ENCODE measurements around the gene LIPC.

The LIPC gene

DNA sequence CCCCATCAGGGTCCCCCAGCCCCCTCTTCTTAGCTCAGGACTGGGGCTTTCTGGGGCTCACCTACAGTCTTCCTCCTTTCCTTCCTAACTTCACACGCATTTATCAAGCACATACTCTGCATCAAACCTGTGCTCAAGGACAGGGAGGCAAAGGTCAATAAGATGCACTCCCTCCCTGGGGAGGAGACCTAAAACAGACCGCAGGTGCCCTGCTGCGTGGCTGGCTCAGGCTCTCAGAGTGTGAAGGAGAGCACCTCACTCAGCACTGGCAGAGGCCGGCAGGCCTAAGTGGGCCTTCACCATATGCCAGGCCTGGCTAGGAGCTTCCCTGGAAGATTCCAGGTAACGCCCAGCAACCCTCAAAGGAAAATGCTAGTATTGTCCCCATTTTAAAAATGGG, 16.5 kb downstream of the LIPC start:
- Histone ChIP-seq H3K9ac (ENCODE audit: low read depth, low read length) (no peak overlapping the region), H3K36me3 (ENCODE audit: control insufficient read depth, insufficient read depth, low read length) (no peaks in the 10 kb centered on the region), H3K4me1 (ENCODE audit: control insufficient read depth, insufficient read depth, low read length) (peaks cover 9% of the 10 kb centered on the region)

DNA sequence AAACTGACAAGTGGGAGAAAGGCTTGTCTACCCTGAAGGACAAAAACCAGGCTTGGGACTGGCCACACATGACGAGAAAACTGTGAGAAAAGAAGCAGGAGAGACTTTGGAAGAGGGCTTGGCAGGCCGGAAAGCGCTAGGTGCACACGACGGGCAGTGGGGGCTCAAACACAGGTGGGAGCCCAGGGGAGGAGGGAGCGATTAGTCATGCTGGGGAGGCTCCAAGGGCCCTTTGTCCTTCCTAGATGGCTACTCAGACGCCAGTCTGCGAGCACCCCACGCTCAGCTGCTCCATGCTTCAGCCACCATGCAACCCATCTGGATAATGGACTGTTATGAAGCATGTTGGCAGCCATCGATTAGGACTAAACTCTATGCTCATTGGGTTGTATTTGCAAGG, 17.1 kb downstream of the LIPC start:
- no peaks in the 10 kb centered on the region for H3K27me3 ChIP-seq (ENCODE audit: control insufficient read depth, insufficient read depth, low read length)
- peaks cover 6% of the 10 kb centered on the region for H3K4me1 ChIP-seq (ENCODE audit: control insufficient read depth, insufficient read depth, low read length)
- no peaks in the 10 kb centered on the region for H3K9me3 ChIP-seq (ENCODE audit: control insufficient read depth, insufficient read depth, low read length)
- no peak overlapping the region for H3K9ac ChIP-seq (ENCODE audit: low read depth, low read length)
- H3K4me3 ChIP-seq (ENCODE audit: low read depth, low read length): no peak overlapping the region
- H3K36me3 ChIP-seq (ENCODE audit: control insufficient read depth, insufficient read depth, low read length): no peaks in the 10 kb centered on the region

More for the DNA sequence above, 16.5 kb downstream of the LIPC start:
- H3K27me3 ChIP-seq (ENCODE audit: control insufficient read depth, insufficient read depth, low read length): no peaks in the 10 kb centered on the region
- no peak overlapping the region for H3K4me3 ChIP-seq (ENCODE audit: low read depth, low read length)
- H3K9me3 ChIP-seq (ENCODE audit: control insufficient read depth, insufficient read depth, low read length): no peaks in the 10 kb centered on the region

DNA sequence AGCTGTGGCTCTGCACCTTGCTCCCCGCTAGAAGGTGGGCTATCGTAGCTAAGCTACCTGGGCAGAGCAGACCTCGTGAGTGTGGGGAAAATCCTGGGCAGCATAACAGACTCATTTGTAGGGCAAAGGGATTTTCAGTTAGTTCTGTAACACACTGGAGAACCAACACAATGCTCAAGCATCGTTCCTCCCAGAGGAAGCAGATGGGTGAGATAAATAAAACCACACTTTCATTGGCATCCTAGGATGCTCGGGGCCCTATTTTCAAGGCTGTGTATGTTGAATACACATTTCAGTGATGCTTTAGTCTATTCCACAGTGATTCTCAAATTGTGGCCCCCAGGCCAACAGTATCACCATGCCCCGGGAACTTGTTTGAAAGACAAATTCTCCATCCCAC, 20.0 kb downstream of the LIPC start:
- Histone ChIP-seq H3K36me3 (ENCODE audit: control insufficient read depth, insufficient read depth, low read length) (no peaks in the 10 kb centered on the region), H3K9me3 (ENCODE audit: control insufficient read depth, insufficient read depth, low read length) (no peaks in the 10 kb centered on the region), H3K9ac (ENCODE audit: low read depth, low read length) (no peak overlapping the region), H3K4me1 (ENCODE audit: control insufficient read depth, insufficient read depth, low read length) (no peaks in the 10 kb centered on the region), H3K4me3 (ENCODE audit: low read depth, low read length) (no peak overlapping the region), H3K27me3 (ENCODE audit: control insufficient read depth, insufficient read depth, low read length) (no peaks in the 10 kb centered on the region)

DNA sequence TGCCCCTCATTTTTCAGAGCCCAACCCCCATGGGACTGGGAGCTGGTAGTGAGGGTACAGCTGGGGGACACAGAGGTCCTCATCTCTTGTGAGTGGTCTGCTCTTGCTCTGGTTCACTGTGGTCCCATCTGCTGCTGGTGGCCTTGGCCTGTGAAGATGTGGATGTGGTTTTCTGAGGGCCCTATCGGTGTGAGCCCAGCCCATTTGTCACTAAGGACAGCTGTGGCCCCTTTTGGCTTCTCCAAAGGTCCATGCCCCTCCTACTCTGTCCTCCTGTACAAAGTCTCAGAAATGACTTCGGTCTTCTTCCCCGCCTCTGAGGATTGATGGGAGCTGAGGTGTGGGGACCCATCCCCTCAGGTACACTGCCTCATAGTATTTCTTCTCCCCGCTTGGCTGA, 21.0 kb downstream of the LIPC start:
- no peak overlapping the region for H3K9ac ChIP-seq (ENCODE audit: low read depth, low read length)
- no peaks in the 10 kb centered on the region for H3K4me1 ChIP-seq (ENCODE audit: control insufficient read depth, insufficient read depth, low read length)
- H3K36me3 ChIP-seq (ENCODE audit: control insufficient read depth, insufficient read depth, low read length): no peaks in the 10 kb centered on the region
- no peak overlapping the region for H3K4me3 ChIP-seq (ENCODE audit: low read depth, low read length)
- no peaks in the 10 kb centered on the region for H3K9me3 ChIP-seq (ENCODE audit: control insufficient read depth, insufficient read depth, low read length)
- H3K27me3 ChIP-seq (ENCODE audit: control insufficient read depth, insufficient read depth, low read length): no peaks in the 10 kb centered on the region

DNA sequence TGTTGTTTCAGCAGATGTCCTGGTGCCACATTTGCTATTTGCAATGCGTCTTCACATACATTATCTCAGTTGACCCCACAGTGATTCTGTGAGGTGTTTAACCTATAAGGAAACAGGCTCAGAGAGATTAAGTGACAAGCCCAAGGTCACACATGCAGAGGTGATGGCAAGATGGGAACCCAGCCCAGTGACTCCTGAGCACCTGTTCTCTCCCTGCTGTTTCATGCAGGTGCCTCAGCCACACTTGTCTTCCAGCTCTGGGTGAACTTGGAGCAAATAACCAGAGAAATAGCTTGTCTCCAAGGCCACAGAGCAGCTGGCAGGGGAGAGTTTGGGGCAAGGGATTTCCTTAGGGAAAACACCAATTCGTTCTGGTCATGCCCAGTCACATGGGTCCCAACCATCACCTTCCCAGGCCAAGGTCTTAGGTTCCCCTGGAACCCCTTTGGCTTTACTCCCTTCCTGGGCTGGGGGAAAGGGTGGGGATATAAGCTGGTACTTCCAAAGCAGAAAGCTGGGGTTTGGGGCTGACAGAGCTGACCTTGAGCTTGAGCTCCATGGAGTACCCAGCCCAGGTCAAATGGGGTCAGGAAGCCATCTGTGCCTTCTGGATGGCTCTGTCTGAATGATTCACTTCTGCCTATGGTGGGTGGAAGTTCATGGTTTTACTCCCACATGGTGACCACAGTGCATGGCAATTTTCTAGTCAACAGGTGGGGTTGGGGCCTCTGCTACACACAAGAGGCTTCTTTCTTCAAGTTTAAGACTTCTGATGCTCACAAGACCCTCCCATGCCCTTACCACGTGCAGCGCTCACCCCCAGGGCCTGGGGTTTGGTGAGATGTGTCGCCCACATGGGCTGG, 22.4 kb downstream of the LIPC start:
- Histone ChIP-seq H3K9me3 (ENCODE audit: control insufficient read depth, insufficient read depth, low read length) (no peaks in the 10 kb centered on the region), H3K4me3 (ENCODE audit: low read depth, low read length) (no peak overlapping the region), H3K27me3 (ENCODE audit: control insufficient read depth, insufficient read depth, low read length) (no peaks in the 10 kb centered on the region), H3K4me1 (ENCODE audit: control insufficient read depth, insufficient read depth, low read length) (no peaks in the 10 kb centered on the region), H3K9ac (ENCODE audit: low read depth, low read length) (no peak overlapping the region), H3K36me3 (ENCODE audit: control insufficient read depth, insufficient read depth, low read length) (no peaks in the 10 kb centered on the region)

DNA sequence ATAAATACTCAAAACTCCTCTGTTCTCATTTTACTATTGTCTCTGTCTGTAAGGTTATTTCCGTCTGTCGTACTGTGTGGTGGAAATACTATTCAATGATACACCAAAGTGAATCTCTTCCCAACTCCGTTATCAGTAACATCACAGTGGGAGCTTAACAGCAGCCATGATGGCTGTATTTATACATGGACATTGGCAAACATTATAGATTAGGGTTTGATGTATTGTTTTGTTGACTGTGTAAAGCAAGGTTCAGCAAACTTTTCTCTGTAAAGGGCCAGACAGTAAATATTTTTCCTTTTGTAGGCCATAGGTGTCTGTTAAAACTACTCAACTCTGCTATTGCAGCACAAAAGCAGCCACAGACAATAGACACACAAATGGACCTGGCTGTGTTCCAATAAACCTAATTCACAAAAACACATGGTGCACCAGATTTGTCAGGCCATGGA, 23.2 kb downstream of the LIPC start:
- H3K36me3 ChIP-seq (ENCODE audit: control insufficient read depth, insufficient read depth, low read length): no peaks in the 10 kb centered on the region
- no peak overlapping the region for H3K4me3 ChIP-seq (ENCODE audit: low read depth, low read length)
- no peaks in the 10 kb centered on the region for H3K4me1 ChIP-seq (ENCODE audit: control insufficient read depth, insufficient read depth, low read length)
- H3K9ac ChIP-seq (ENCODE audit: low read depth, low read length): no peak overlapping the region
- H3K9me3 ChIP-seq (ENCODE audit: control insufficient read depth, insufficient read depth, low read length): no peaks in the 10 kb centered on the region
- H3K27me3 ChIP-seq (ENCODE audit: control insufficient read depth, insufficient read depth, low read length): no peaks in the 10 kb centered on the region

DNA sequence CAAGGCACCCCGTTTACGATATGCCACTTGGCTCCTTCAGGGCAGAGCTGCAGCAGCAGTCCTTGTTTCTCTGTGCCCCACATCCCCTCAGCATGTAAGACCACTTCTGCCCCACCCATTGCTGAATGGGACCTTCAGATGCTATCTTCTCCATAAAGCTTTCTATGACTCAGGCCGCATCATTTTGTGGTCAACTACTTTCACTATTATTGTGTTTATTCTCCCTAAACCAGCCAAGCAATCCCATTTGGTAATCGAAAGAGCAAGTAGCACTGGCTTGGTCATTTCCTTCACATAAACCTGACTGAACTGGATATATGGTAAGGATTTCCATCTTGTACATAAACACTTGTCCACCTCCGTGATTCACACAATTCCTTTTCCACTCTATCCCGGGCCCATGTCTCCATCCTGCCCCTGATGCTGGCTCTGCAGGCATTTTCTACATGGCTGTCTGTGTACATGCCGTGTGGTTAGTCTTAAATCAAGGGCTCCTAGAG, 25.7 kb downstream of the LIPC start:
- no peaks in the 10 kb centered on the region for H3K36me3 ChIP-seq (ENCODE audit: control insufficient read depth, insufficient read depth, low read length)
- no peaks in the 10 kb centered on the region for H3K4me1 ChIP-seq (ENCODE audit: control insufficient read depth, insufficient read depth, low read length)
- H3K27me3 ChIP-seq (ENCODE audit: control insufficient read depth, insufficient read depth, low read length): no peaks in the 10 kb centered on the region
- no peaks in the 10 kb centered on the region for H3K9me3 ChIP-seq (ENCODE audit: control insufficient read depth, insufficient read depth, low read length)
- H3K9ac ChIP-seq (ENCODE audit: low read depth, low read length): no peak overlapping the region
- H3K4me3 ChIP-seq (ENCODE audit: low read depth, low read length): no peak overlapping the region

DNA sequence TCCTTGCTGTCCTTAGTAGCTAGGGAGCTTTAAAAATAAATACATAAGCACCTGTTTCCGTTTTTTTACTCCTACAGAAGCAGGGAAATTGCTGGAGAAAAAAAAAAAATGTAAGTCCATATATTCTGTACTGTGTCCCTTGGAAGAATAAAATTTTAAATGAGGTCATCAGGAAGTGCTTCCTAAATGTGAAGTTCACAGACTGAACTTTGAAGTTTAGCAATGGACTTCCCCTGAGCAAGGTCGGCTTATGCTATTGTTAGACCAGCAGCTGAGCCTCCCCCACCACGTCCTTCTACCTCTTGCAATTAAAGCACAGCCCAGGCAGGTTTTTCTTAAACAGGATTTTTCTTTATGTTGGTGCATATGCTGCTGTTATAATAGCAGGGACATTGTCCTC, 26.3 kb downstream of the LIPC start:
- no peaks in the 10 kb centered on the region for H3K36me3 ChIP-seq (ENCODE audit: control insufficient read depth, insufficient read depth, low read length)
- no peak overlapping the region for H3K4me3 ChIP-seq (ENCODE audit: low read depth, low read length)
- H3K9ac ChIP-seq (ENCODE audit: low read depth, low read length): no peak overlapping the region
- H3K4me1 ChIP-seq (ENCODE audit: control insufficient read depth, insufficient read depth, low read length): no peaks in the 10 kb centered on the region
- no peaks in the 10 kb centered on the region for H3K9me3 ChIP-seq (ENCODE audit: control insufficient read depth, insufficient read depth, low read length)
- H3K27me3 ChIP-seq (ENCODE audit: control insufficient read depth, insufficient read depth, low read length): no peaks in the 10 kb centered on the region

DNA sequence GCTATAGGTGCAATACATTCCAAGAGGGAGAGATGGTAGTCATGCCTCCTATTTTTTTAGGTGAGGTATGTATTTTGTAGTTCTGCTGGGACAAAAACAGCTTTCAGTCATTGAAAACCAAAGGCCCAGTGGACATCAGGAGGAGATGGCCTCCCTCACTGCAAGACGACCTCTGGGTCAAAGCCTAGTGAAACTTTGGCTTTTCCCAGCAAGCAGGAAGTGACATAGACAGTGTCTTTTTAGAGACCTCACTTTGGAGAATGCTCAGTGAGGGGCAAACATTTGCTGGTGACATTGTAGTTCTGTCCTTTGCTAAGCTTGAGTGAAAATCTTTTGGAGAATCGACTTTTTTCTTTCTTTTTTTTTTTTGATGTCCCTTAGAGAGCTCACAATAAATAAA, 27.3 kb downstream of the LIPC start:
- Histone ChIP-seq H3K4me3 (ENCODE audit: low read depth, low read length) (no peak overlapping the region), H3K4me1 (ENCODE audit: control insufficient read depth, insufficient read depth, low read length) (no peaks in the 10 kb centered on the region), H3K9me3 (ENCODE audit: control insufficient read depth, insufficient read depth, low read length) (no peaks in the 10 kb centered on the region), H3K27me3 (ENCODE audit: control insufficient read depth, insufficient read depth, low read length) (no peaks in the 10 kb centered on the region), H3K9ac (ENCODE audit: low read depth, low read length) (no peak overlapping the region), H3K36me3 (ENCODE audit: control insufficient read depth, insufficient read depth, low read length) (no peaks in the 10 kb centered on the region)

DNA sequence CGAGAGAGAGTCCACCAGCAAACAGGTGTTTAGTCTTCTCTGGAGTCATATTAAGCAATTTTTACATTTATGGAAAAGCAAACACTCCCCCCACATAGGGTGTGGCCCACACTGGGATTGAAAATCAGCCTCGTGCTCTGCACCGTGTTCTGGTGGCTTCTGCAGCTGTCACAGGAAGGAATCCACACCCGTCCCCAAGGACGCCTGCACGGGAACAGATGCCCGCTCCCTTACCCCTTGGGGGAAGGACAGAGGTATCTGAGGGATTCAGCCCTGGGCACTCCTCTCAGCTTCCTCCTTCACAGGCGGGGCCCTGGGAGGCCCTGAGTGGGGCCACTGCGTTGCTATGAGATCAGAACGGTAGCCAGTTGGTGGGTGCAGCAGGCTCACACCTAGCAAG, 27.8 kb downstream of the LIPC start:
- H3K9ac ChIP-seq (ENCODE audit: low read depth, low read length): no peak overlapping the region
- H3K4me1 ChIP-seq (ENCODE audit: control insufficient read depth, insufficient read depth, low read length): no peaks in the 10 kb centered on the region
- no peaks in the 10 kb centered on the region for H3K27me3 ChIP-seq (ENCODE audit: control insufficient read depth, insufficient read depth, low read length)

DNA sequence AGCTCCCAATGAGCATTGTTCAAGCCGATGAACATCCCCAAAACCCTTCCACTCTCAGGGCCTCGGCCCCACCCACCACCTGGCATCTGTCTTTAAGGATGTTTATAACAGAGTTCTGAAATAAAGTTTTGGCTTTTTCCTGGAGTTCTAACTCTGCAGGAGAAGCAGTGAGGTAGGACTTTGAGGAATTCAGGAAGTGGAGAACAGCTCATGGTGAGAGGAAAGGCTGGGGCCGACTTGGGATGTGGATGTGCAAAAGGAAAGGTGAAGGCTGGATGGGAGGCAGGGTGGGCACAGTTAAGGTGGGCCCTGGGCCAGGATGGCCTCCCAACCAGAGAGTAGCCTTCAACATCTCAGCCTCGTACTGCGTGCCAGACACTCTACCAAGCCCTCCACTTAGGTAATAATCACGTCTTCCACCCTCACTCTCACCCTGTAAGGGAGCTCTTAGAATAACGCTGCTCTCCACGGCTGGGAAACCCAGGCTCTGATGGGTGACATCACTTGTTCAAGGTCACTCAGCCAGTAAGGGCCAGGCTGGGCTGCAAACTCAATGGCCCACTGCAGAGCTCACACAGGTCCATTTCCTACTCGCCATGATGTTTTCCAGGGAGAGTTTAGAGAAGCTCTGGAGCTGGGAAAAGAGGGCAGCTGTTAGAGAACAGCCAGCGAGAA, 28.5 kb downstream of the LIPC start:
- no peaks in the 10 kb centered on the region for H3K36me3 ChIP-seq (ENCODE audit: control insufficient read depth, insufficient read depth, low read length)
- H3K9me3 ChIP-seq (ENCODE audit: control insufficient read depth, insufficient read depth, low read length): no peaks in the 10 kb centered on the region
- H3K9ac ChIP-seq (ENCODE audit: low read depth, low read length): no peak overlapping the region
- H3K4me1 ChIP-seq (ENCODE audit: control insufficient read depth, insufficient read depth, low read length): no peaks in the 10 kb centered on the region
- H3K4me3 ChIP-seq (ENCODE audit: low read depth, low read length): no peak overlapping the region
- no peaks in the 10 kb centered on the region for H3K27me3 ChIP-seq (ENCODE audit: control insufficient read depth, insufficient read depth, low read length)

More for the DNA sequence above, 27.8 kb downstream of the LIPC start:
- Histone ChIP-seq H3K9me3 (ENCODE audit: control insufficient read depth, insufficient read depth, low read length) (no peaks in the 10 kb centered on the region), H3K4me3 (ENCODE audit: low read depth, low read length) (no peak overlapping the region), H3K36me3 (ENCODE audit: control insufficient read depth, insufficient read depth, low read length) (no peaks in the 10 kb centered on the region)

DNA sequence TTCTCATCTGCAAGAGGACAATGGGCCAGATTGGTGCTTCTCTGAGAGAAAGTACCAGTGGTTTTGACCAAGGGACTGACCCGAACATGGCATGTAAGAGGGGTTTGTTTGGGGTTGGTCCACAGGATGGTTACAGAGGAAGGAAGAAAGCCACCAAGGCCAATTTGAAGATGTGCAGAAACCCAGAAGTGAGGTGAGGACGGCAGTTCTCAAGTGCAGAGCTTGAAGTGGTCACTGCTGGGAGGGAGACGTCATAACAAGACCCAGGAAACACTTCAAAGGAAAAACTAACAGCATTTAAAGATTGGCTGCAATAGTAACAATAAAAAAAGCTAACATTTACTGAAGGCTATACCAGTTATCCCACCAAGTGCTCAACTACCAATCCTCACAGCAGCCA, 29.1 kb downstream of the LIPC start:
- Histone ChIP-seq H3K27me3 (ENCODE audit: control insufficient read depth, insufficient read depth, low read length) (no peaks in the 10 kb centered on the region), H3K9me3 (ENCODE audit: control insufficient read depth, insufficient read depth, low read length) (no peaks in the 10 kb centered on the region), H3K9ac (ENCODE audit: low read depth, low read length) (no peak overlapping the region), H3K36me3 (ENCODE audit: control insufficient read depth, insufficient read depth, low read length) (no peaks in the 10 kb centered on the region), H3K4me3 (ENCODE audit: low read depth, low read length) (no peak overlapping the region), H3K4me1 (ENCODE audit: control insufficient read depth, insufficient read depth, low read length) (no peaks in the 10 kb centered on the region)
